HepG2 (cell line): ENCODE results near the gene SPATC1L. TPM values are rescaled to one million over a fixed set of nuclear protein-coding genes. Genes with fewer than 3 reads are reported as not detected.

Source experiments
- ARID2 ChIP-seq: sonication (generic); formaldehyde crosslinking; IDR thresholded peaks from 2 replicates; pipeline ENCODE4 v1.8.1; 2022; ENCODE audit warnings: mild to moderate bottlenecking, missing genetic modification reagents, borderline replicate concordance
- ATAD3A ChIP-seq: sonication (generic); formaldehyde crosslinking; IDR thresholded peaks from 2 replicates; pipeline ENCODE4 v1.4.0; 2020; ENCODE audit warnings: missing genetic modification reagents
- E2F1 ChIP-seq: sonication (generic); formaldehyde crosslinking; IDR thresholded peaks from 2 replicates; pipeline ENCODE4 v1.5.0; 2020; ENCODE audit warnings: missing genetic modification reagents
- HNRNPL ChIP-seq: fragments of 200-400 bp; formaldehyde crosslinking; IDR thresholded peaks from 2 replicates; pipeline ENCODE4 v1.6.1; 2017; ENCODE audit warnings: mild to moderate bottlenecking, low read depth, low read length
- IRF9 ChIP-seq: sonication (generic); formaldehyde crosslinking; IDR thresholded peaks from 2 replicates; pipeline ENCODE4 v1.8.0; 2022; ENCODE audit warnings: missing genetic modification reagents, mild to moderate bottlenecking, borderline replicate concordance
- KDM4B ChIP-seq: sonication (generic); formaldehyde crosslinking; IDR thresholded peaks from 2 replicates; pipeline ENCODE4 v1.4.0; 2020; ENCODE audit warnings: missing genetic modification reagents
- KLF9 ChIP-seq: IDR thresholded peaks from 2 replicates; pipeline ENCODE4 v1.6.1; 2016; ENCODE audit warnings: low read depth
- MXD1 ChIP-seq: sonication (generic); formaldehyde crosslinking; IDR thresholded peaks from 2 replicates; pipeline ENCODE4 v1.4.0; 2020; ENCODE audit warnings: mild to moderate bottlenecking, missing genetic modification reagents
- NR2F1 ChIP-seq, 2 experiments: fragments of 450-650 bp in 1 of 2; formaldehyde crosslinking in 1 of 2; IDR thresholded peaks; 2 replicates each; pipeline versions ENCODE4 v1.5.0 to v1.6.1; 2016 to 2020; ENCODE audit warnings: mild to moderate bottlenecking in 1 of 2, missing compliant biosample characterization in 1 of 2, missing genetic modification reagents in 1 of 2, moderate library complexity in 1 of 2
- SIX1 ChIP-seq: sonication (generic); formaldehyde crosslinking; IDR thresholded peaks from 2 replicates; pipeline ENCODE4 v1.4.0; 2020; ENCODE audit warnings: missing genetic modification reagents, borderline replicate concordance
- ZBTB2 ChIP-seq: sonication (generic); formaldehyde crosslinking; IDR thresholded peaks from 2 replicates; pipeline ENCODE4 v1.8.0; 2022; ENCODE audit warnings: low read depth, missing genetic modification reagents
- ZBTB21 ChIP-seq: sonication (generic); formaldehyde crosslinking; IDR thresholded peaks from 2 replicates; pipeline ENCODE4 v1.4.0; 2020; ENCODE audit warnings: missing genetic modification reagents
- ZBTB7B ChIP-seq: sonication (generic); formaldehyde crosslinking; IDR thresholded peaks from 2 replicates; pipeline ENCODE4 v1.4.0; 2020; ENCODE audit warnings: missing genetic modification reagents
- ZFP1 ChIP-seq: IDR thresholded peaks from 2 replicates; pipeline ENCODE4 v1.6.1; 2016
- ZNF18 ChIP-seq: sonication (generic); formaldehyde crosslinking; IDR thresholded peaks from 2 replicates; pipeline ENCODE4 v1.8.0; 2022; ENCODE audit warnings: mild to moderate bottlenecking, missing genetic modification reagents; ENCODE audit not compliant: insufficient replicate concordance
- ZNF317 ChIP-seq: sonication (generic); formaldehyde crosslinking; IDR thresholded peaks from 2 replicates; pipeline ENCODE4 v1.5.0; 2020; ENCODE audit warnings: mild to moderate bottlenecking, missing genetic modification reagents
- ZNF460 ChIP-seq: sonication (generic); formaldehyde crosslinking; IDR thresholded peaks from 2 replicates; pipeline ENCODE4 v1.5.1; 2020; ENCODE audit warnings: missing genetic modification reagents, mild to moderate bottlenecking, borderline replicate concordance
- ZNF513 ChIP-seq: sonication (generic); formaldehyde crosslinking; conservative IDR thresholded peaks from 2 replicates; pipeline ENCODE4 v1.5.0; 2020; ENCODE audit warnings: missing genetic modification reagents
- ZNF557 ChIP-seq: sonication (generic); formaldehyde crosslinking; IDR thresholded peaks from 2 replicates; pipeline ENCODE4 v1.4.0; 2020; ENCODE audit warnings: missing genetic modification reagents
- ZNF678 ChIP-seq: sonication (generic); formaldehyde crosslinking; IDR thresholded peaks from 2 replicates; pipeline ENCODE4 v1.4.0; 2020; ENCODE audit warnings: mild to moderate bottlenecking, missing genetic modification reagents
- polyA plus RNA-seq, 8 experiments: library from polyadenylated mRNA; depleted of rRNA in 3 of 8; stranded (reverse) in 7 of 8; unstranded in 1 of 8; fragments of >200 nt; fragmentation: Illumina TruSeq in 4 of 8; extraction: Trizol in 4 of 8; gene quantifications; 2 replicates each; pipeline versions ENCODE4 v1.2.1 to v1.2.3, GENCODE V29; 2011 to 2016; ENCODE audit warnings: low read depth in 4 of 8, missing spikeins in 1 of 8, mixed read lengths in 1 of 8; ENCODE audit not compliant: insufficient read depth in 1 of 8
- total RNA-seq, 5 experiments: library from RNA; depleted of rRNA; stranded (reverse); fragments of >200 nt; fragmentation: Illumina TruSeq; extraction: Trizol; gene quantifications; 2 replicates each; pipeline ENCODE4 v1.2.3, GENCODE V29; 2016; ENCODE audit warnings: low read depth in 1 of 5

Gene SPATC1L
- total and polyA plus RNA-seq, 2 of the 13 experiments (the other 11 are each of a cell fraction or from before 2014, with no cell fraction given): 1.4 to 3.3 TPM

GRCh38 chr21:46153247-46154154, 30.8 kb downstream of the SPATC1L start (continued):
- TF ChIP-seq ZBTB7B (CRISPR knock-in tag) (peak; percentile 74; the same call in 1 of the 2 replicates), MXD1 (CRISPR knock-in tag) (peak; percentile 37; the same call in 1 of the 2 replicates), ZBTB21 (CRISPR knock-in tag) (no peak), KDM4B (CRISPR knock-in tag) (no peak), ZNF557 (0 out of 2 replicates have a peak, but pooled peaks have one; percentile 17), ZFP1 (no peak), ZNF678 (CRISPR knock-in tag) (no peak), ZNF18 (CRISPR knock-in tag) (peak; percentile 81), IRF9 (CRISPR knock-in tag) (peak; percentile 45; the same call in 1 of the 2 replicates), ZNF317 (0 out of 2 replicates have a peak, but pooled peaks have one; percentile 17), HNRNPL (0 out of 2 replicates have a peak, but pooled peaks have one; percentile 39), E2F1 (CRISPR knock-in tag) (no peak), ATAD3A (no peak), ARID2 (CRISPR knock-in tag) (no peak), NR2F1 (CRISPR knock-in tag; IDR thresholded peaks at IDR 0.05) (peak; percentile 51 to 74), ZNF513 (CRISPR knock-in tag) (no peak), ZBTB2 (no peak), SIX1 (CRISPR knock-in tag) (peak; percentile 66; the same call in 1 of the 2 replicates), KLF9 (CRISPR knock-in tag) (0 out of 2 replicates have a peak, but pooled peaks have one; percentile 29), ZNF460 (CRISPR knock-in tag) (no peak)
